HG03064 (cell line): ENCODE results near the gene NIT1.
A peak's percentile ranks its signal among the peaks of the same experiment; 100 is the strongest.

Experiments
- ATAC-seq: cut with Tn5 transposase; IDR thresholded peaks from one replicate; pipeline ENCODE4 v1.9.1; 2021; ENCODE audit warnings: low read depth; ENCODE audit not compliant: unreplicated experiment

Gene NIT1

GRCh38 chr1:161140755-161141400, 23.0 kb downstream of the NIT1 start:
- no peak for ATAC-seq

GRCh38 chr1:161145832-161146231, 27.9 kb downstream of the NIT1 start:
- ATAC-seq, result no peak

- ATAC-seq, result no peak
These were observed 35.3 kb downstream of the NIT1 start for GRCh38 chr1:161153176-161153575.

- no peak for ATAC-seq
These were observed 35.9 kb downstream of the NIT1 start, which contains the start of gene UFC1 for GRCh38 chr1:161153682-161154337. Gene UFC1 (plus strand): TSS chr1:161153978. CDS start chr1:161153998, 20 bp downstream.

GRCh38 chr1:161157867-161158266, 40.0 kb downstream of the NIT1 start:
- no peak for ATAC-seq

GRCh38 chr1:161158316-161159010, 40.6 kb downstream of the NIT1 start:
- ATAC-seq, result no peak

- ATAC-seq, result peak; percentile 56
These were observed 41.4 kb downstream of the NIT1 start, which contains the start of gene USP21 for GRCh38 chr1:161159087-161159912. Gene USP21 (plus strand): TSS chr1:161159500. CDS start chr1:161160641, 1,141 bp downstream.

GRCh38 chr1:161159913-161160243, 42.0 kb downstream of the NIT1 start:
- no peak for ATAC-seq

GRCh38 chr1:161160671-161161145, 42.8 kb downstream of the NIT1 start:
- no peak for ATAC-seq

- ATAC-seq, result no peak
These were observed 43.7 kb downstream of the NIT1 start for GRCh38 chr1:161161652-161162051.

- ATAC-seq, result no peak
These were observed 44.1 kb downstream of the NIT1 start for GRCh38 chr1:161162052-161162451.

- no peak for ATAC-seq
These were observed 44.9 kb downstream of the NIT1 start for GRCh38 chr1:161162806-161163205.

- ATAC-seq, result no peak
These were observed 45.9 kb downstream of the NIT1 start for GRCh38 chr1:161163793-161164192.

GRCh38 chr1:161164901-161165610, 47.2 kb downstream of the NIT1 start:
- no peak for ATAC-seq

- ATAC-seq, result peak; percentile 93
These were observed 48.1 kb downstream of the NIT1 start, which contains the start of gene PPOX for GRCh38 chr1:161165742-161166668. Gene PPOX (plus strand): TSS chr1:161166426. CDS start chr1:161166848, 422 bp downstream.

GRCh38 chr1:161166669-161167548, 49.0 kb downstream of the NIT1 start:
- peak; percentile 1 for ATAC-seq

GRCh38 chr1:161168906-161169305, 51.0 kb downstream of the NIT1 start:
- ATAC-seq, result no peak
